Occipital lobe (tissue), 3 donors: Measurements from ENCODE around the gene PROCR. TPM values are rescaled to one million over a fixed set of nuclear protein-coding genes. Genes with fewer than 3 reads are reported as not detected.
"Not testable (repeated sequence)": the region's sequence is repeated elsewhere in the genome, so short reads cannot be mapped to it uniquely, and the experiment has no call there.

Experiments
- DNase-seq: peaks from one replicate; lab custom pipeline; 2025; lab: John Stamatoyannopoulos, UW
- small RNA-seq: library from RNA; depleted of rRNA; stranded (forward); fragments of <200 nt; gene quantifications from one replicate; pipeline ENCODE3, GENCODE V24; 2014
- total RNA-seq: library from RNA; depleted of rRNA; stranded (reverse); fragments of >200 nt; gene quantifications from one replicate; pipeline ENCODE4 v1.2.3, GENCODE V29; 2014

PROCR gene
- total RNA-seq, 1 donor from 2014 or later = 4.7 TPM

DNA sequence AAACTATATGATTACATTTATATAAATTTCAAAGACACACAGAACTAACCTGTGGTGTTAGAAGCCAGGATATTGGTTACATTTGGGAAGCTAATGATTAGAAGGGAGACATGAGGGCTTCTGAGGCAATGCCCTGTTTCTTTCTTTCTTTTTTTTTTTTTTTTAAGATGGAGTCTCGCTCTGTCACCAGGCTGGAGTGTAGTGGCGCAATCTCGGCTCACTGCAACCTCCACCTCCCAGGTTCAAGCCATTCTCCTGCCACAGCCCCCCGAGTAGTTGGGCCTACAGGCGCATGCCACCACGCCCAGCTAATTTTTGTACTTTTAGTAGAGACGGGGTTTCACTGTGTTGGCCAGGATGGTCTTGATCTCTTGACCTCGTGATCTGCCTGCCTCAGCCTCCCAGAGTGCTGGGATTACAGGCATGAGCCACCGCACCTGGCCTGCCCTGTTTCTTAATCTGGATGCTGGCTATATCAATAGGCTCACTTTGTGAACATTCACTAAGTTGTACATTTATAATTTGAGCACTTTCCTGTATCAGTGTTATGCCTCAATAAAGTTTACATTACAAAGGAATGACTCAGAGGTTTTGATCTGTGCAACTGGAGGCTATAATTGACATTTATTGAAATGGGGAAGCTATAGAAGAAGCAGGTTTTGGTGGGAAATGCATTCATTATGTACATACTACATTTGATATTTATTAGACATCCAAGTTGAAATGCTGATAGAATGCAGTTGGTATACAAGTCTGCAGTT, 21.3 kb downstream of the PROCR start:
- DNase-seq = not testable (repeated sequence)

DNA sequence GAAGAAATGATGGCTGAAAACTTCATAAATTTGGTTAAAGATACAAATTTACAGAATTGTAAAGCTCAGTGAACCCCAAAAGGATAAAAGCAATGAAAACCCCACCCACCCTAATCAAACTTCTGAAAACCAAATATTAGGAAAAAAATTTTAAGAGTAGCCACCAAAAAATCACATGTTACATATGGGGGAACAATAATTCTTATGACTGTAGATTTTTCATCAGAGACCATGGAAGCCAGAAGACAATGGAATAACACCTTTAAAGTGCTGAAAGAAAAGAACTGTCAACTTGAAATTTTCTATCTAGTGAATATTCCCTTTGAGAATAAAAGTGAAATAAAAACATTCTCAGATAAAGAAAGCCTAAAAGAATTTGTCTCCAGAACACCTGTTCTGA, 24.4 kb downstream of the PROCR start:
- DNase-seq = no peak

DNA sequence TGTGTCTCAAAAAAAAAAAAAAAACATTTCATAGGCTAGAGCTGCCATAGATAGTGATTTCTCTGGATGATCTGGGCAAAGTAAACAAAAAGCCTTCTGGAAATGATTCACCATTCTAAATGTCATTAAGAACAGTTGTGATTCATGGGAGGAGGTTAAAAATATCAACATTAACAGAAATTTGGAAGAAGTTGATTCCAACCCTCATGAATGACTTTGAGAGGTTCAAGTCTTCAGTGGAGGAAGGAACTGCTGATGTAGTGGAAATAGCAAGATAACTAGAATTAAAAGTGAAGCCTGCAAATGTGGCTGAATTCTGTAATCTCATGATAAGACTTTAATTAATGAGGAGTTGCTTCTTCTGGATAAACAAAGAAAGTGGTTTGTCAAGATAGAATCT, 27.9 kb downstream of the PROCR start:
- no peak for DNase-seq

DNA sequence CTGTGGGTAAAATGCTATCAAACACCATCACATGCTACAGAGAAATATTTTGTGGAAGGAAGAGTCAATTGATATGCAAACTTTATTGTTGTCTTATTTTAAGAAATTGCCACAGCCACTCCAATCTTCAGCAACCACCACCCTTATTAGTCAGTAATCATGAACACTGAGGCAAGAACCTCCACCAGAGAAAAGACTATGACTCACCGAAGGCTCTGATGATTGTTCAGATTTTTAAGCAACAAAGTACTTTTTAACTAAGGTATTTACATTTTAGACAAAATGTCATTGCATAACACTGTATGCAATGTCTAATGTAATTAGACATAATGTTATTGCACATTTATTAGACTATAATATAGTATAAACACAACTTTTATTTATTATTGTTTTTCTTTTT, 28.4 kb downstream of the PROCR start:
- DNase-seq = no peak

DNA sequence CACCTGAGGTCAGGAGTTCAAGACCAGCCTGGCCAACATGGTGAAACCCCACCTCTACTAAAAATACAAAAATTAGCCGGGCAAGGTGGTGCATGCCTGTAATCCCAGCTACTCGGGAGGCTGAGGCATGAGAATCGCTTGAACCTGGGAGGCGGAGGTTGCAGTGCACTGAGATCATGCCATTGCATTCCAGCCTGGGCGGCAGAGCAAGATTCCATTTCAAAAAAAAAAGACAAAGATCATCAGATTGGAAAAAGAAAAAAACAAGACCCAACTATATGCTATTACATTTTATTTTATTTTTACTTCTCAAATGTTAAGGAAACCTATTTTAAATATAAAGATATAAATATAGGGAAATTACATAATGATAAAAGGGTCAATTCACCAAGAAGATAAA, 29.6 kb downstream of the PROCR start:
- DNase-seq = not testable (repeated sequence)

DNA sequence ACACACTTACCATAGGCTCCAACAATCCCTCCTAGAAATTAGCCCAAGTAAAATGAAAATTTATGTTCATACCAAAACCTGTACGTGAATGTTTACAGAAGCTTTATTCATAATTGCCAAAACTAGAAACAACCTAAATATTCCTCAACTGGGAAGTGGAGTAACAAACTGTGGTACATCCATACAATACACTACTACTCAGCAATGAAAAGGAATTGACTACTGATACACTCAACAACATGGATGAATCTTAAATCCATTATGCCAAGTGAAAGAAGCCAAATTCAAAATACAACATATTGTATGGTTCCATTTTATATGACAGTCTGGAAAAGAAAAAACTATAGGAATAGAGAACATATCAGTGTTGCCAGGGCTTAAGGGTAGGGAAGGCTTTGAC, 34.9 kb downstream of the PROCR start:
- no peak for DNase-seq

DNA sequence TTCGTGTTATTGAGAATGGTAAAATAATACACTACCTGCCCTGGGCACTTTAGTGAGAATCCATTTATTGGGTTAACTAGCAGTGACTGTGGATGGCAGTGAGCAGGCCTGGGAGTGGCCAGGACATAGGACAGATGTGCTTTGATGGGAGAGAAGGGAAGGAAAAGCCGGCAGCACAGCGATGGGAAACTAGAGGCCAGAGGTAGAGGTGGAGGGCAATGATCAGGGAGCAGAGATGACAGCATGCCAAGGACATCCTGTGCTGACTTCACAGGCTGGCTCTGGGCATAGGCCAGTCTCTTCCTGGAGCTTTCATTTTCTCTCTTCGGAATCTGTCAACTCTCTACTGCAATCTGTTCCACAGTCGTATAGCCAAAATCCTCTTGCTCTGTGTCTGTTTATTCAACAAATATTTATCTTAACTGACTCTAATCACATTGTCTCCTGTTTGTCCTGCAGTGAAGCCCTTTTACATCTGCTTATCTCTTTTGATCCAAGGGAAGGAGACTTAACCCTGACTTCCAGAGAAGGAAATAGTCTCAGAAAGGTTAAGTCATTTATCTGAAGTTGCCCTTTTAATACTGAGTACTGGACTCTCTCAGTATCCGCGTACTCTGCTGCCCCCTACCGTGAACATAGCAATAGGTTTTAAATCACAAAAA, 36.2 kb downstream of the PROCR start:
- peak; percentile 41 for DNase-seq

DNA sequence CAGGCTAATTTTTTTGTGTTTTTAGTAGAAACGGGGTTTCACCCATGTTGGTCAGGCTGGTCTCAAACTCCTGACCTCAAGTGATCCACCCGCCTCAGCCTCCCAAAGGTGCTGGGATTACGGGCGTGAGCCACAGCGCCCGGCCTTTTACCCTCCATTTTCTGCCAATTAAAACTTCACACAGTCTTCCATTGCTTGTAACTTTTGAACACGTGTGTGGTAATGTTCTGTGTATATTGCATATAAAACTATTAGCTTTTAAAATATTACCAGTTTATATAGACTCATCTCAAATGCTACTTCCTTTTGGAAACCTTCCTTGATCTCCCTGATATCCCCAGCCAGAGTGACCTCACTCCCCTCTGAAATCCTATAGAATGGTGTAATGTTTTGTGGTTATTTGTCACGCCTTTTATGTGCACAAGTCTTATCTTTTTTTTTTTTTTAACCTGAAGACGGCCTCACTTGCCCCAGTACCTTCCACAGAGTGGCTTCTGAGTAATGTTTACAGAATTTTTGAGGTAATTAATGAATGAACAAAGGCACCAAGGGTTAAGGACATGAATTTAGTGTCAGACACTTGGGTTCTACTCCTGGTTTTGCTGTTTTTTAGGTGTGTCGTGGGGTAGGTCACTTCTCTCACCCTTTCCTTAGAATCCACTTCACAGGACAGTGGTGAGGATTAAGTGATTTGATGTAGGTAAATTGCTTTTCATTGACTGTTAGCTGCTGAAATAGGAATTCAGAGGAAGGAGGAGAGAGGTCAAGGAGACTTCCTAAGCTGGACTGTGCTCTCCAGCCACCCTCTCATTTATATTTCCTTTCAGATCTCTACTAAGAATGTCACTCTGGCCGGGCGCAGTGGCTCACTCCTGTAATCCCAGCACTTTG, 43.4 kb downstream of the PROCR start:
- no peak for DNase-seq

DNA sequence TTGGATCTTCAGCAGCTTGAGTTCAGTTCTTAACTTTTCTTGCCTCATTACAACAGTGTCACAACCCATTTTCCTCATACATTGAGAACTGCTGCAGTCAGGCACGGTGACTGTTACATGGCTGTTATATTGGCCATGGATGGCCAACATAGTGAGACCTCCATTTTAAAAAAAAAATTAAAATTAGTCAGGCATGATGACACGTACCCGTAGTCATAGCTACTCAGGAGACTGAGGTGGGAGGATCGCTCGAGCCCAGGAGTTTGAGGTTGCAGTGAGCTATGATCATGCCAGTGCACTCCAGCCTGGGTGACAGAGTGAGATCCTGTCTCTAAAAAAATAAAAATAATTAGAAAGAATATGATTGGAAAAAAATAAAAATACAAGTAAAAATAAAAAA, 44.7 kb downstream of the PROCR start:
- no peak for DNase-seq

DNA sequence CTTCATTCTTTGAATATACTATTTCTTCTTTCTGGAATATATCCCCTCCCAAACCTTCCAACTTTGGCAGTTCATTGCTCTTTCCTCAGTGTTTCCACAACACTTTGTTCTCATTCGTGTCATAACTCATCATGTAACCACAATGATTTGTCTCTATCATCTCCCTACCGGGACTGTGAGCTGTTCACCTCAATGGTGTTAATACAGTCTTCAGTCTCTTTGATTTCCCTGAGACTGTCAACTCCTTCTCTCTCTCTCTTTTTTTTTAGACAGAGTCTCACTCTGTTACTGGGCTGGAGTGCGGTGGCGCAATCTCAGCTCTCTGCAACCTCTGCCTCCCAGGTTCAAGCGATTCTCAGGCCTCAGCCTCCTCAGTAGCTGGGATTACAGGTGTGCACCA, 52.1 kb downstream of the PROCR start:
- no peak for DNase-seq

DNA sequence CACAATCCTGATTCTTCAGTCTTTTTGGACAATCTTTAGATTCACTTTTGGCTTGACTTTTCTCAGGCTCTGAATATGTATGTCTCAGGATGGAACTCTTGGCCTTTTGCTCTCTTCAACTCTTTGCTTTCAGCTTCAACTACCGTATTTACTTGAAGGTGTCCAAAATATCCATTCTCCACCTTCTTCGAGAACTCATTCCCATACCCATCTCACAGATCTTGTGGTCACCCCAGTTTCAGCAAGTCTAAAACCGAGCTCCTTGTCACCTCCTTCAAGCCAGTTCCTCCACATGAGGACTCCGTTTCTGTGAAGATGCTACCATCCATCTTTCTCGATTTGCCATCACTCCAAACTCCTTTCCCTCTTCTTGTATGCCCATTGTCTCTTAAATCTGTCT, 52.7 kb downstream of the PROCR start:
- DNase-seq = no peak

DNA sequence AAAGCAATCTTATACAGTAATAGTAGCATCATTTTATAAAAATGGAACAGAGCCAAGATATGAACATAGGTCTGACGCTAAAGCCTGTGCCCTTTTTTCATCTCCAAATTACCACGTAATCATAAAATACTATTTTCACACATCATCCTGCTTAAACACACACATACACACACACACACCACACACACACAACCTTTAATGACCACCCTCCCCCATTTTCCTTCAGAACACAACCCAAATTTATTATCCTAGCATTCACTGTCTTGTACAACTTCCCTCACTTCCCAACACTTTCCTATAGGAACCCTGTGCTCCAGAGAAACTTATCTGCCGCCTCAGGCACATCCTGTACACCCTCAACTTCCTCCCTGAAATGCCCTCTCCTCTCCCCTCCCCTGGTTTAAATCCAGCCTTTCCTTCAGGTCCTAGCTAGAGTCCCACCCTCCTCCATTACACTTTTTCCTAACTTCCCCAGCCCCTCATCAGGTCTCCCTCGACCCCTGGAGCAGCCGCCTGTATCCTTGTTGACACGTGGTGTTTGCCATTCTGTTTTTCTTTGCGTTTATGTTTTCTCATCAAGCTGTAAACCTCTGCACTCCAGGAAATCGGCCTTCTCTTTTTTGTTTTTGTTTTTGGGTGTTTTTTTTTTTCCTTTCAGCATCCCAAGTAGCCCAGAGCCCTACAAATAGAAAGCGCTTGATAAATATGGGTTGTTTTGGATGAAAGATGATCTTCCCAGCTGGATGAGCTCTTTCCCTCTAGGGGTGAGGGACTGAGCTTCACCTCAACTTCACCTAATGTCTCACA, 53.6 kb downstream of the PROCR start:
- no peak for DNase-seq

DNA sequence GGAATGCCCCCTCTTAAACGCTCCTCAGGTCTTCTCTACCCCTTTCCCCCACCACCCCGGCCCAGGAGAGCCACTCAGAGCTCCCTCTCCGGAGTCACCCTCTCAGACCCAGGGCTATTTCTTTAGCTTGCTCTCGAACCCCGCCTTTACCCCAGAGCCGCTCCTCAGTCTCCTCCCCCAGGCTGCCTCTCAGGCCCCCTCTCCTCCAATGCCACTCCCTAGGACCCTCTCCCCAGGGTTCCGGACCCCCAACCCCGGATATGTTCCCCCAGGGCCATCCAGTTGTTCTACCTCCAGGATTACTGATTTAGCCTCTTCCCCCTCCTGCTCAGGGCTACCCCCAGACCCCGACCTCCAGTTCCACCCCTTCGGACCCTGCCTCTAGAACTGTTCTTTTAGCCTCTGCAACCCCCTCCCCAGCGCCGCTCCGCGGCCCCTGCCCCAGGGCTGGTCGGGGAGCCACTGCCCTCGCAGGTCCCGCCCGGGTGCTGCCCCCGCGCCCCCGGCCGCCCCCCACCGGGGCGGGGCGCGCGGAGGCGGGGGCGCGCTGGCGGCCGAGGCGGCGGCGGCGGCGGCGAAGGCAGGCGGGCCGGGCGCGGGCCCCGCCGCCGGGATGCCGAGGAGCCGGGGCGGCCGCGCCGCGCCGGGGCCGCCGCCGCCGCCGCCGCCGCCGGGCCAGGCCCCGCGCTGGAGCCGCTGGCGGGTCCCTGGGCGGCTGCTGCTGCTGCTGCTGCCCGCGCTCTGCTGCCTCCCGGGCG, 54.4 kb downstream of the PROCR start, which contains the start of gene MMP24:
MMP24 (plus strand) TSS at position 565 of the 758 bp plus-strand sequence; CDS start at position 614, 49 bp downstream.
- no peak for DNase-seq

Small RNA genes lying within 50 kb of the gene (small RNA-seq; reads per million reads assigned to genes)
- not detected for gene MT1P3
- gene RNA5SP483 = not detected

Other genes with a start within 250 kb of the PROCR start
- gene GSS, start 216.3 kb upstream of the PROCR start, total RNA-seq = 41.5 TPM
- under 0.01 TPM for gene MYH7B, start 216.2 kb upstream of the PROCR start, total RNA-seq
- 45.9 TPM for gene TRPC4AP, start 79.3 kb upstream of the PROCR start, total RNA-seq
- gene EDEM2, start 24.7 kb upstream of the PROCR start, total RNA-seq = 13.1 TPM
- gene MMP24, start 54.6 kb downstream of the PROCR start, total RNA-seq = 76.1 TPM
- gene MMP24OS, start 106.0 kb downstream of the PROCR start, total RNA-seq = 1.9 TPM
- gene EIF6, start 112.7 kb downstream of the PROCR start, total RNA-seq = 58.3 TPM
- not detected for gene FAM83C, start 120.4 kb downstream of the PROCR start, total RNA-seq
- gene UQCC1, start 239.9 kb downstream of the PROCR start, total RNA-seq = 28.5 TPM